ENCODE data around the gene PCDH9. TPM values are rescaled to one million over a fixed set of nuclear protein-coding genes. Genes with fewer than 3 reads are reported as not detected.
"Not testable (repeated sequence)": the region's sequence is repeated elsewhere in the genome, so short reads cannot be mapped to it uniquely, and the experiment has no call there.

The PCDH9 gene
- total and polyA plus RNA-seq, 10 of the 15 experiments (the other 5 are each of a cell fraction or from before 2014, with no cell fraction given) = 0.02 to 2.3 (median 0.05) TPM; not detected in 1

DNA sequence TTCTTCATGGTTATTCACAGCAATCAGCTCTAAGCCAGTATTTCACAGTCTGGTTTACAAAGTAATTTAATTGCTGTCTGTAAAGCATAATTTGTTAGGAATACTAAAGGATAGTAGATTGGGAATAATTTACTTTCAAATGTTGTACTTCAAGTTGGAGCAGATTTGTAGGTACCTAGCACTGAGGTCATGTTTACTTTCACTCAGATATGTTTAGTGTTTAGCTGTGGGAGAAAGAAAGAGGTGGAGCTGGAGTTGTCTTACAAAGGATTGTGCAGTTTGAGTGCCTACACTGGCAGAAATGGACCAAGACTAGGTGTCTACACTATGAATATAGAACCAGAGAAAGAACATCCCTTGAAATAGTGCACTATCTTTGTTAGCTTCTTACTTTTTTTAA, 464.6 kb downstream of the PCDH9 start (continued):
- TF ChIP-seq KLF5 (IDR thresholded peaks at IDR 0.05; ENCODE audit: partially characterized antibody) (no peak), ZBED1 (IDR thresholded peaks at IDR 0.05; ENCODE audit: borderline replicate concordance) (no peak)
- TF ChIP-seq, protein P1, sequence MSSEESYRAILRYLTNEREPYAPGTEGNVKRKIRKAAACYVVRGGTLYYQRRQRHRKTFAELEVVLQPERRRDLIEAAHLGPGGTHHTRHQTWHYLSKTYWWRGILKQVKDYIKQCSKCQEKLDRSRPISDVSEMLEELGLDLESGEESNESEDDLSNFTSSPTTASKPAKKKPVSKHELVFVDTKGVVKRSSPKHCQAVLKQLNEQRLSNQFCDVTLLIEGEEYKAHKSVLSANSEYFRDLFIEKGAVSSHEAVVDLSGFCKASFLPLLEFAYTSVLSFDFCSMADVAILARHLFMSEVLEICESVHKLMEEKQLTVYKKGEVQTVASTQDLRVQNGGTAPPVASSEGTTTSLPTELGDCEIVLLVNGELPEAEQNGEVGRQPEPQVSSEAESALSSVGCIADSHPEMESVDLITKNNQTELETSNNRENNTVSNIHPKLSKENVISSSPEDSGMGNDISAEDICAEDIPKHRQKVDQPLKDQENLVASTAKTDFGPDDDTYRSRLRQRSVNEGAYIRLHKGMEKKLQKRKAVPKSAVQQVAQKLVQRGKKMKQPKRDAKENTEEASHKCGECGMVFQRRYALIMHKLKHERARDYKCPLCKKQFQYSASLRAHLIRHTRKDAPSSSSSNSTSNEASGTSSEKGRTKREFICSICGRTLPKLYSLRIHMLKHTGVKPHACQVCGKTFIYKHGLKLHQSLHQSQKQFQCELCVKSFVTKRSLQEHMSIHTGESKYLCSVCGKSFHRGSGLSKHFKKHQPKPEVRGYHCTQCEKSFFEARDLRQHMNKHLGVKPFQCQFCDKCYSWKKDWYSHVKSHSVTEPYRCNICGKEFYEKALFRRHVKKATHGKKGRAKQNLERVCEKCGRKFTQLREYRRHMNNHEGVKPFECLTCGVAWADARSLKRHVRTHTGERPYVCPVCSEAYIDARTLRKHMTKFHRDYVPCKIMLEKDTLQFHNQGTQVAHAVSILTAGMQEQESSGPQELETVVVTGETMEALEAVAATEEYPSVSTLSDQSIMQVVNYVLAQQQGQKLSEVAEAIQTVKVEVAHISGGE (CRISPR knock-in tag; IDR thresholded peaks at IDR 0.05) = no peak
- TF ChIP-seq, protein P2, sequence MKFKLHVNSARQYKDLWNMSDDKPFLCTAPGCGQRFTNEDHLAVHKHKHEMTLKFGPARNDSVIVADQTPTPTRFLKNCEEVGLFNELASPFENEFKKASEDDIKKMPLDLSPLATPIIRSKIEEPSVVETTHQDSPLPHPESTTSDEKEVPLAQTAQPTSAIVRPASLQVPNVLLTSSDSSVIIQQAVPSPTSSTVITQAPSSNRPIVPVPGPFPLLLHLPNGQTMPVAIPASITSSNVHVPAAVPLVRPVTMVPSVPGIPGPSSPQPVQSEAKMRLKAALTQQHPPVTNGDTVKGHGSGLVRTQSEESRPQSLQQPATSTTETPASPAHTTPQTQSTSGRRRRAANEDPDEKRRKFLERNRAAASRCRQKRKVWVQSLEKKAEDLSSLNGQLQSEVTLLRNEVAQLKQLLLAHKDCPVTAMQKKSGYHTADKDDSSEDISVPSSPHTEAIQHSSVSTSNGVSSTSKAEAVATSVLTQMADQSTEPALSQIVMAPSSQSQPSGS (IDR thresholded peaks at IDR 0.05; ENCODE audit: low read length) = no peak

DNA sequence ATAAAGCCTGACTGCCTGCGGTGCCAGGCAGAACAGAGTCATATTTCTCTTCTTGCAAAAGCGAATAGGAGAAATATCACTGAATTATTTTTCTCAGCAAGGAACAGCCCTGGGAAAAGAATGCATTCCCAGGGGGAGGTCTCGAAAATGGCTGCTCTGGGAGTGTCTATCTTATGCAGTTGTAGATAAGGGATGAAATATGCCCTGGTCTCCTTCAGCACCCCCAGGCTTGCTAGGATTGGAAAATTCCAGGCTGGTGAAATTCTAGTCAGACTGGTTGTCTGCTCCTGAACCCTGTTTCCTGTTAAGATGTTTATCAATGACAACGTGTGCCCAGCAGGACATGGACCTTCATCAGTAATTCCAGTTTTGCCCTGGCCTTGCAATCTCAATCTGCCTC, 469.5 kb downstream of the PCDH9 start:
- H3K9ac ChIP-seq (ENCODE audit: control insufficient read depth, insufficient read depth, low read length); DNase-seq (ENCODE audit: low read depth, low spot score); H3K4me2 ChIP-seq (ENCODE audit: control insufficient read depth, insufficient read depth); H3K9me3 ChIP-seq (replicated peaks; ENCODE audit: control insufficient read depth, insufficient read depth, low read length); H3K27me3 ChIP-seq (replicated peaks in 1 of 2; ENCODE audit: control insufficient read depth in 2 of 2, insufficient read depth in 2 of 2, low read length in 1 of 2); ATAC-seq; H2AFZ ChIP-seq (ENCODE audit: control insufficient read depth, low read depth, low read length); SMC1A ChIA-PET (ENCODE audit: uncharacterized antibody, unreplicated experiment); in situ Hi-C loops (cut with MboI); CTCF ChIA-PET; H3K79me2 ChIP-seq (ENCODE audit: control insufficient read depth, insufficient read depth, low read length); intact Hi-C loops (cut with micrococcal nuclease; ENCODE audit: unreplicated experiment); H3K27ac ChIP-seq (ENCODE audit: control insufficient read depth, insufficient read depth); H3K4me1 ChIP-seq (ENCODE audit: control insufficient read depth, insufficient read depth, low read length); H3K36me3 ChIP-seq (ENCODE audit: control insufficient read depth in 2 of 2, insufficient read depth in 2 of 2, low read length in 1 of 2); BruUV-seq (replicated peaks); POLR2A ChIA-PET; RAD21 ChIA-PET (ENCODE audit: unreplicated experiment); H4K20me1 ChIP-seq (ENCODE audit: control insufficient read depth, insufficient read depth); FAIRE-seq; H3K4me3 ChIP-seq: not testable (repeated sequence)
- WGBS (ENCODE audit: insufficient coverage, insufficient replicate concordance, low lambda C conversion rate, missing lambda C conversion rate) = 24% methylated on average over 4 of the region's 4 CpGs
